GM12878 (cell line): ENCODE results near the gene HNRNPLL. TPM values are rescaled to one million over a fixed set of nuclear protein-coding genes. Genes with fewer than 3 reads are reported as not detected.

Experiments
- ATAC-seq: fragments of 200-7000 bp; cut with Tn5 transposase; 3 replicates; pipeline ENCODE4 v1.9.1; 2020; ENCODE audit warnings: mild to moderate bottlenecking, moderate library complexity
- BruUV-seq: library from RNA; stranded (reverse); fragments of 400-500 nt; replicated peaks from 2 replicates; lab custom pipeline; 2021; lab: Mats Ljungman, UMichigan
- CTCF ChIA-PET: fragments of 300-600 bp; sonication (Branson Sonifier 250); formaldehyde crosslinking; extraction: SDS; loops from one replicate; lab custom pipeline; 2021; ENCODE audit warnings: inconsistent platforms; lab: Yijun Ruan, JAX
- POLR2A ChIA-PET: fragments of 350-600 bp; formaldehyde crosslinking; extraction: SDS; loops from one replicate; lab custom pipeline; 2021; ENCODE audit warnings: inconsistent platforms; lab: Charles Lee
- RAD21 ChIA-PET: fragments of 300-600 bp; sonication (Branson Sonifier 250); formaldehyde crosslinking; loops from one replicate; lab custom pipeline; 2023; ENCODE audit warnings: antibody characterized with exemption; ENCODE audit not compliant: unreplicated experiment; lab: Charles Lee
- SMC1A ChIA-PET: fragments of 300-600 bp; sonication (Branson Sonifier 250); formaldehyde crosslinking; loops from one replicate; lab custom pipeline; 2023; ENCODE audit not compliant: unreplicated experiment, uncharacterized antibody; lab: Charles Lee
- DNase-seq: peaks from one replicate; pipeline ENCODE4 v3.0.0-alpha.2; 2011; ENCODE audit warnings: low read depth, low spot score
- FAIRE-seq: peaks from 3 replicates; lab custom pipeline; 2011; peaks lifted over from hg19 to GRCh38; lab: Jason Lieb, UNC
- H2AFZ ChIP-seq: 2 replicates; pipeline ENCODE4 v1.6.0; 2011; ENCODE audit warnings: low read depth, low read length, control low read depth; ENCODE audit not compliant: control insufficient read depth
- H3K27ac ChIP-seq: 2 replicates; pipeline ENCODE4 v1.5.1; 2011; ENCODE audit warnings: control low read depth; ENCODE audit not compliant: control insufficient read depth, insufficient read depth
- H3K27me3 ChIP-seq, 2 experiments: replicated peaks in 1 of 2; 2 replicates each; pipeline versions ENCODE4 v1.6.0 to v1.6.1; 2011; ENCODE audit warnings: low read length in 1 of 2; ENCODE audit not compliant: control insufficient read depth in 2 of 2, insufficient read depth in 2 of 2
- H3K36me3 ChIP-seq, 2 experiments: 2 replicates each; pipeline ENCODE4 v1.5.1; 2011; ENCODE audit warnings: low read length in 1 of 2; ENCODE audit not compliant: control insufficient read depth in 2 of 2, insufficient read depth in 2 of 2
- H3K4me1 ChIP-seq: 2 replicates; pipeline ENCODE4 v1.6.1; 2011; ENCODE audit warnings: mild to moderate bottlenecking, low read length, moderate library complexity, mixed read lengths; ENCODE audit not compliant: control insufficient read depth, insufficient read depth
- H3K4me2 ChIP-seq: 2 replicates; pipeline ENCODE4 v1.6.0; 2011; ENCODE audit warnings: control low read depth; ENCODE audit not compliant: control insufficient read depth, insufficient read depth
- H3K4me3 ChIP-seq: fragments of 200-600 bp; sonication (generic); 2 replicates; pipeline ENCODE4 v1.5.1; 2016
- H3K79me2 ChIP-seq: 2 replicates; pipeline ENCODE4 v1.6.0; 2011; ENCODE audit warnings: low read length; ENCODE audit not compliant: control insufficient read depth, insufficient read depth
- H3K9ac ChIP-seq: 2 replicates; pipeline ENCODE4 v1.8.0; 2011; ENCODE audit warnings: low read length, control low read depth, mixed read lengths; ENCODE audit not compliant: control insufficient read depth, insufficient read depth
- H3K9me3 ChIP-seq: replicated peaks from 3 replicates; pipeline ENCODE4 v1.5.1; 2011; ENCODE audit warnings: mild to moderate bottlenecking, low read length; ENCODE audit not compliant: control insufficient read depth, insufficient read depth
- H4K20me1 ChIP-seq: 2 replicates; pipeline ENCODE4 v1.6.0; 2011; ENCODE audit not compliant: control insufficient read depth, insufficient read depth
- BHLHE40 ChIP-seq, 2 experiments: fragments of 450-650 bp in 1 of 2; IDR thresholded peaks; 2 replicates each; pipeline ENCODE4 v1.6.1; 2011 to 2017; ENCODE audit warnings: low read depth in 2 of 2, borderline replicate concordance in 1 of 2, improper control_type of control experiment in 1 of 2, low read length in 1 of 2, mild to moderate bottlenecking in 1 of 2
- IKZF2 ChIP-seq, 2 experiments: fragments of 450-650 bp; IDR thresholded peaks; 2 replicates each; pipeline ENCODE4 v1.6.1; 2017; ENCODE audit warnings: mild to moderate bottlenecking in 2 of 2, moderate library complexity in 2 of 2
- KAT2A ChIP-seq: conservative IDR thresholded peaks from 2 replicates; pipeline ENCODE4 v1.6.1; 2011; ENCODE audit warnings: low read depth, low read length; ENCODE audit not compliant: control insufficient read depth
- NBN ChIP-seq: fragments of 450-650 bp; IDR thresholded peaks from 2 replicates; pipeline ENCODE4 v1.6.1; 2016
- PML ChIP-seq: IDR thresholded peaks from 2 replicates; pipeline ENCODE4 v1.6.1; 2012; ENCODE audit warnings: low read length, inconsistent platforms
- RAD21 ChIP-seq: IDR thresholded peaks from 2 replicates; pipeline ENCODE4 v1.6.1; 2011; ENCODE audit warnings: mild to moderate bottlenecking, low read depth, low read length, moderate library complexity; ENCODE audit not compliant: insufficient read depth
- SREBF1 ChIP-seq: IDR thresholded peaks from 2 replicates; pipeline ENCODE4 v1.6.1; 2012; ENCODE audit warnings: mild to moderate bottlenecking, low read length
- SREBF2 ChIP-seq: IDR thresholded peaks from 2 replicates; pipeline ENCODE4 v1.6.1; 2012; ENCODE audit warnings: mild to moderate bottlenecking, low read length
- SRF ChIP-seq, 2 experiments: IDR thresholded peaks; 2 replicates each; pipeline ENCODE4 v1.6.1; 2011; ENCODE audit warnings: low read depth in 2 of 2, low read length in 2 of 2, mild to moderate bottlenecking in 1 of 2, moderate library complexity in 1 of 2
- ZZZ3 ChIP-seq: IDR thresholded peaks from 2 replicates; pipeline ENCODE4 v1.6.1; 2011; ENCODE audit warnings: low read depth; ENCODE audit not compliant: control insufficient read depth, insufficient read length
- WGBS: methylation state at CpG from one replicate; pipeline ENCODE4 v1.1.6; 2016; ENCODE audit warnings: low lambda C conversion rate; ENCODE audit not compliant: insufficient replicate concordance, insufficient coverage; ENCODE audit errors: missing lambda C conversion rate; 5-methylcytosine and 5-hydroxymethylcytosine counted together
- in situ Hi-C: fragments of 300-500 bp; cut with MboI; formaldehyde crosslinking; loops from 9 replicates; pipeline ENCODE4 v1.14.3; 2018; ENCODE audit warnings: mixed read lengths
- intact Hi-C: fragments of 100-400 bp; cut with micrococcal nuclease; formaldehyde crosslinking; loops from one replicate; pipeline ENCODE4 v1.14.2; 2022; ENCODE audit not compliant: unreplicated experiment
- polyA plus RNA-seq, 11 experiments: library from polyadenylated mRNA; depleted of rRNA in 4 of 11; unstranded in 6 of 11; stranded (reverse) in 5 of 11; fragments of >200 nt; fragmentation: Nextera tagmentation in 4 of 11; fragmentation: Illumina TruSeq in 1 of 11; extraction: Ambion mirVana in 4 of 11; extraction: Trizol in 1 of 11; gene quantifications; 1 replicate in 1 of 11; 2 replicates in 10 of 11; pipeline versions ENCODE4 v1.2.1 to v1.2.3, GENCODE V29; 2011 to 2016; ENCODE audit warnings: inconsistent platforms in 2 of 11, missing spikeins in 2 of 11, low read depth in 1 of 11
- total RNA-seq, 4 experiments: library from RNA; depleted of rRNA in 3 of 4; stranded (reverse); fragments of >200 nt in 3 of 4; fragmentation: Illumina TruSeq in 1 of 4; extraction: Trizol in 1 of 4; gene quantifications; 2 replicates each; pipeline versions ENCODE4 v1.2.1 to v1.2.3, GENCODE V29; 2013 to 2021
- TF ChIP-seq, protein P1 (sequence below): fragments of 450-650 bp; IDR thresholded peaks from 2 replicates; pipeline ENCODE4 v1.6.1; 2017; ENCODE audit warnings: mild to moderate bottlenecking, moderate library complexity
- TF ChIP-seq, protein P2 (sequence below): IDR thresholded peaks from 2 replicates; pipeline ENCODE4 v1.6.1; 2011; ENCODE audit warnings: low read depth, mild to moderate bottlenecking, low read length, moderate library complexity, borderline replicate concordance; ENCODE audit errors: extremely low read depth

Gene HNRNPLL
- total and polyA plus RNA-seq, 10 of the 15 experiments (the other 5 are each of a cell fraction or from before 2014, with no cell fraction given): 0.98 to 27.1 (median 2.9) TPM

- DNase-seq: no peak
- ChIA-PET POLR2A (no interaction called here), RAD21 (interaction anchor here (0.6 kb wide), 1 partner anchor 28 kb away, joined by 3 read pairs; no protein-coding TSS in a partner anchor), SMC1A (interaction anchor here (0.6 to 1.8 kb wide), 7 partner anchors 8 to 44 kb away, joined by 3 to 4 read pairs (median 3); no protein-coding TSS in a partner anchor), CTCF (interaction anchor here (2.2 to 2.3 kb wide), 2 partner anchors 8 to 12 kb away, joined by 5 to 9 read pairs; no protein-coding TSS in a partner anchor)
- Histone ChIP-seq H3K4me3 (no peak overlapping the region), H3K9ac (no peak overlapping the region), H3K79me2 (no peaks in the 10 kb centered on the region), H3K27ac (no peak overlapping the region), H3K4me1 (no peaks in the 10 kb centered on the region), H3K9me3 (no peaks in the 10 kb centered on the region), H3K4me2 (no peak overlapping the region), H2AFZ (no peak overlapping the region), H3K36me3 (no peaks in the 10 kb centered on the region), H4K20me1 (no peaks in the 10 kb centered on the region), H3K27me3 (no peaks in the 10 kb centered on the region; a peak in 2 of 4 replicates)
- intact Hi-C loops: no loop called here
- 97% methylated on average over 2 of the region's 2 CpGs for WGBS
- no peak for ATAC-seq
- TF ChIP-seq SREBF1 (no peak), SRF (IDR thresholded peaks at IDR 0.05; ENCODE audit: low read depth in 2 of 2, low read length in 2 of 2) (no peak), BHLHE40 (IDR thresholded peaks at IDR 0.05; ENCODE audit: borderline replicate concordance in 1 of 2, low read depth in 2 of 2, low read length in 1 of 2) (no peak), KAT2A (no peak), RAD21 (no peak), SREBF2 (no peak), ZZZ3 (no peak), IKZF2 (IDR thresholded peaks at IDR 0.05) (no peak), NBN (no peak), PML (no peak)
- TF ChIP-seq, protein P1, sequence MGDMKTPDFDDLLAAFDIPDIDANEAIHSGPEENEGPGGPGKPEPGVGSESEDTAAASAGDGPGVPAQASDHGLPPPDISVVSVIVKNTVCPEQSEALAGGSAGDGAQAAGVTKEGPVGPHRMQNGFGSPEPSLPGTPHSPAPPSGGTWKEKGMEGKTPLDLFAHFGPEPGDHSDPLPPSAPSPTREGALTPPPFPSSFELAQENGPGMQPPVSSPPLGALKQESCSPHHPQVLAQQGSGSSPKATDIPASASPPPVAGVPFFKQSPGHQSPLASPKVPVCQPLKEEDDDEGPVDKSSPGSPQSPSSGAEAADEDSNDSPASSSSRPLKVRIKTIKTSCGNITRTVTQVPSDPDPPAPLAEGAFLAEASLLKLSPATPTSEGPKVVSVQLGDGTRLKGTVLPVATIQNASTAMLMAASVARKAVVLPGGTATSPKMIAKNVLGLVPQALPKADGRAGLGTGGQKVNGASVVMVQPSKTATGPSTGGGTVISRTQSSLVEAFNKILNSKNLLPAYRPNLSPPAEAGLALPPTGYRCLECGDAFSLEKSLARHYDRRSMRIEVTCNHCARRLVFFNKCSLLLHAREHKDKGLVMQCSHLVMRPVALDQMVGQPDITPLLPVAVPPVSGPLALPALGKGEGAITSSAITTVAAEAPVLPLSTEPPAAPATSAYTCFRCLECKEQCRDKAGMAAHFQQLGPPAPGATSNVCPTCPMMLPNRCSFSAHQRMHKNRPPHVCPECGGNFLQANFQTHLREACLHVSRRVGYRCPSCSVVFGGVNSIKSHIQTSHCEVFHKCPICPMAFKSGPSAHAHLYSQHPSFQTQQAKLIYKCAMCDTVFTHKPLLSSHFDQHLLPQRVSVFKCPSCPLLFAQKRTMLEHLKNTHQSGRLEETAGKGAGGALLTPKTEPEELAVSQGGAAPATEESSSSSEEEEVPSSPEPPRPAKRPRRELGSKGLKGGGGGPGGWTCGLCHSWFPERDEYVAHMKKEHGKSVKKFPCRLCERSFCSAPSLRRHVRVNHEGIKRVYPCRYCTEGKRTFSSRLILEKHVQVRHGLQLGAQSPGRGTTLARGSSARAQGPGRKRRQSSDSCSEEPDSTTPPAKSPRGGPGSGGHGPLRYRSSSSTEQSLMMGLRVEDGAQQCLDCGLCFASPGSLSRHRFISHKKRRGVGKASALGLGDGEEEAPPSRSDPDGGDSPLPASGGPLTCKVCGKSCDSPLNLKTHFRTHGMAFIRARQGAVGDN: no peak
- TF ChIP-seq, protein P2, sequence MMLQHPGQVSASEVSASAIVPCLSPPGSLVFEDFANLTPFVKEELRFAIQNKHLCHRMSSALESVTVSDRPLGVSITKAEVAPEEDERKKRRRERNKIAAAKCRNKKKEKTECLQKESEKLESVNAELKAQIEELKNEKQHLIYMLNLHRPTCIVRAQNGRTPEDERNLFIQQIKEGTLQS: no peak
- no peak for FAIRE-seq
- in situ Hi-C loops: no loop called here
- no TSS peak for BruUV-seq
These were observed 49.2 kb downstream of the HNRNPLL start for GRCh38 chr2:38553554-38553953.
